Tibial nerve (tissue), 4 donors: ENCODE data around the gene LAP3. TPM values are rescaled to one million over a fixed set of nuclear protein-coding genes. Genes with fewer than 3 reads are reported as not detected.
A peak's percentile ranks its signal among the peaks of the same experiment; 100 is the strongest.
"Not testable (repeated sequence)": the region's sequence is repeated elsewhere in the genome, so short reads cannot be mapped to it uniquely, and the experiment has no call there.

ENCODE experiments used
- DNase-seq, 2 donors: peaks; one replicate each; pipeline ENCODE4 v3.0.0-alpha.2; 2019; ENCODE audit warnings: low spot score in 2 of 2
- H3K27ac ChIP-seq, 4 donors: fragments of 200-600 bp; sonication (generic) in 3 of 4; one replicate each; pipeline ENCODE4 v1.5.1; 2017 to 2019; ENCODE audit warnings: mild to moderate bottlenecking in 1 of 4
- H3K27me3 ChIP-seq, 2 donors: fragments of 200-600 bp; sonication (generic) in 1 of 2; one replicate each; pipeline versions ENCODE4 v1.5.1 to v1.6.0; 2017 to 2019
- H3K36me3 ChIP-seq, 3 donors: fragments of 200-600 bp; sonication (generic); one replicate each; pipeline ENCODE4 v1.5.1; 2018 to 2019
- H3K4me1 ChIP-seq, 4 donors: fragments of 200-600 bp; sonication (generic) in 3 of 4; one replicate each; pipeline ENCODE4 v1.5.1; 2017 to 2019
- H3K4me3 ChIP-seq, 4 donors: fragments of 200-600 bp; sonication (generic) in 3 of 4; one replicate each; pipeline ENCODE4 v1.5.1; 2017 to 2019; ENCODE audit warnings: mild to moderate bottlenecking in 1 of 4, moderate library complexity in 1 of 4
- H3K9me3 ChIP-seq, 4 donors: fragments of 200-600 bp; sonication (generic) in 3 of 4; one replicate each; pipeline ENCODE4 v1.5.1; 2017 to 2019
- EP300 ChIP-seq, 2 donors: sonication (generic); formaldehyde crosslinking; IDR thresholded peaks; one replicate each; pipeline ENCODE4 v1.6.1; 2017; ENCODE audit warnings: antibody characterized with exemption in 2 of 2, mild to moderate bottlenecking in 1 of 2
- POLR2A ChIP-seq, 2 donors: fragments of 450-650 bp; IDR thresholded peaks; one replicate each; pipeline ENCODE4 v1.6.1; 2017; ENCODE audit warnings: antibody characterized with exemption in 2 of 2, mild to moderate bottlenecking in 2 of 2, moderate library complexity in 2 of 2
- WGBS, 2 donors: methylation state at CpG; one replicate each; pipeline ENCODE4 v1.1.5; 2018; 5-methylcytosine and 5-hydroxymethylcytosine counted together
- total RNA-seq, 4 donors: library from RNA; depleted of rRNA; stranded (reverse); fragments of >200 nt; gene quantifications; one replicate each; pipeline ENCODE4 v1.1.0, GENCODE V29; 2016
- TF ChIP-seq, protein P1 (sequence below), 5 experiments: fragments of 200-600 bp in 3 of 5; fragments of 450-650 bp in 2 of 5; sonication (generic) in 3 of 5; IDR thresholded peaks; one replicate each; pipeline ENCODE4 v1.5.1; 2016 to 2019; ENCODE audit warnings: antibody characterized with exemption in 5 of 5, mild to moderate bottlenecking in 3 of 5, moderate library complexity in 2 of 5

Gene LAP3
- total RNA-seq, 4 donors from 2014 or later, result 63.2 to 110 (median 73.3) TPM

DNA sequence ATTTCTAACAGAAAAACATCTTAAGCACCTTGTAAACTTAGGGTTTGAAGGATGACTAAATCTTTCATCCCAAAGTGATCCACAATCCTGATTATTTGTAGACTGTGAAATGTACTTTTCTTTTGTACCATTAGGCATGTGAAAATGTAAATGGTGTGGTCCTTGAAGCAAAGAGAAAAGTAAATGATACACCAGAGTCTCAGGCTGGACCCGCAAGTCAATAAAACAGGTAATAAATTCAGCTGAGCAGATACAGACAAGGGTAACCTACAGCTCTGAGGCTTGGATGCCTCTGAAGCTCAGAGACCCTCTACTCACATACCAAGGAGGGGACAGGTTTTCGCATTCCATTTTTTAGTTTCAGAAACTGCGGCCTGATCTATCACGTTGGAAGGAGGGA, 2.8 kb upstream of the LAP3 start:
- Histone ChIP-seq H3K4me3 (no peak overlapping the region), H3K4me1 (peaks cover 3 to 20% (median 7%) of the 10 kb centered on the region in 4 donors), H3K9me3 (no peaks in the 10 kb centered on the region), H3K36me3 (no peaks in the 10 kb centered on the region), H3K27ac (no peak overlapping the region), H3K27me3 (no peaks in the 10 kb centered on the region)
- 88 to 89% methylated on average over 4 of the region's 4 CpGs for WGBS, 2 donors
- no peak for DNase-seq
- TF ChIP-seq, protein P1, sequence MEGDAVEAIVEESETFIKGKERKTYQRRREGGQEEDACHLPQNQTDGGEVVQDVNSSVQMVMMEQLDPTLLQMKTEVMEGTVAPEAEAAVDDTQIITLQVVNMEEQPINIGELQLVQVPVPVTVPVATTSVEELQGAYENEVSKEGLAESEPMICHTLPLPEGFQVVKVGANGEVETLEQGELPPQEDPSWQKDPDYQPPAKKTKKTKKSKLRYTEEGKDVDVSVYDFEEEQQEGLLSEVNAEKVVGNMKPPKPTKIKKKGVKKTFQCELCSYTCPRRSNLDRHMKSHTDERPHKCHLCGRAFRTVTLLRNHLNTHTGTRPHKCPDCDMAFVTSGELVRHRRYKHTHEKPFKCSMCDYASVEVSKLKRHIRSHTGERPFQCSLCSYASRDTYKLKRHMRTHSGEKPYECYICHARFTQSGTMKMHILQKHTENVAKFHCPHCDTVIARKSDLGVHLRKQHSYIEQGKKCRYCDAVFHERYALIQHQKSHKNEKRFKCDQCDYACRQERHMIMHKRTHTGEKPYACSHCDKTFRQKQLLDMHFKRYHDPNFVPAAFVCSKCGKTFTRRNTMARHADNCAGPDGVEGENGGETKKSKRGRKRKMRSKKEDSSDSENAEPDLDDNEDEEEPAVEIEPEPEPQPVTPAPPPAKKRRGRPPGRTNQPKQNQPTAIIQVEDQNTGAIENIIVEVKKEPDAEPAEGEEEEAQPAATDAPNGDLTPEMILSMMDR (IDR thresholded peaks at IDR 0.05), result no peak
- TF ChIP-seq POLR2A (IDR thresholded peaks at IDR 0.05) (no peak), EP300 (IDR thresholded peaks at IDR 0.05) (no peak)

DNA sequence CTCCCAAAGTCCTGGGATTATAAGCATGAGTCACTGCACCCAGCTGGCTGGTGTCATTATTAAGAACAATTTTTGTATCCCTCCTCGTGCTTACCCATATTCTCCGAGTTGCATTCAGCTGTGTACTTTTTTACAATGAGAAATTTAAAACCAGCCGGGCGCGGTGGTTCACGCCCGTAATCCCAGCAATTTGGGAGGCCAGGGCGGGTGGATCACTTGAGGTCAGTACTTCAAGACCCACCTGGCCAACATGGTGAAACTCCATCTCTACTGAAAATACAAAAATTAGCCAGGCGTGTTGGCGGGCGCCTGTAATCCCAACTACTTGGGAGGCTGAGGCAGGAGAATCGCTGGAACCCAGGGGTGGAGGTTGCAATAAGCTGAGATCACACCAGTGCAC, 1.8 kb upstream of the LAP3 start:
- WGBS, 2 donors, result 94 to 95% methylated on average over 12 of the region's 12 CpGs
- not testable (repeated sequence) for H3K4me3 ChIP-seq, H3K27me3 ChIP-seq, H3K9me3 ChIP-seq, H3K27ac ChIP-seq, DNase-seq, H3K36me3 ChIP-seq
- peaks cover 3 to 29% (median 7%) of the 10 kb centered on the region in 4 donors for H3K4me1 ChIP-seq

DNA sequence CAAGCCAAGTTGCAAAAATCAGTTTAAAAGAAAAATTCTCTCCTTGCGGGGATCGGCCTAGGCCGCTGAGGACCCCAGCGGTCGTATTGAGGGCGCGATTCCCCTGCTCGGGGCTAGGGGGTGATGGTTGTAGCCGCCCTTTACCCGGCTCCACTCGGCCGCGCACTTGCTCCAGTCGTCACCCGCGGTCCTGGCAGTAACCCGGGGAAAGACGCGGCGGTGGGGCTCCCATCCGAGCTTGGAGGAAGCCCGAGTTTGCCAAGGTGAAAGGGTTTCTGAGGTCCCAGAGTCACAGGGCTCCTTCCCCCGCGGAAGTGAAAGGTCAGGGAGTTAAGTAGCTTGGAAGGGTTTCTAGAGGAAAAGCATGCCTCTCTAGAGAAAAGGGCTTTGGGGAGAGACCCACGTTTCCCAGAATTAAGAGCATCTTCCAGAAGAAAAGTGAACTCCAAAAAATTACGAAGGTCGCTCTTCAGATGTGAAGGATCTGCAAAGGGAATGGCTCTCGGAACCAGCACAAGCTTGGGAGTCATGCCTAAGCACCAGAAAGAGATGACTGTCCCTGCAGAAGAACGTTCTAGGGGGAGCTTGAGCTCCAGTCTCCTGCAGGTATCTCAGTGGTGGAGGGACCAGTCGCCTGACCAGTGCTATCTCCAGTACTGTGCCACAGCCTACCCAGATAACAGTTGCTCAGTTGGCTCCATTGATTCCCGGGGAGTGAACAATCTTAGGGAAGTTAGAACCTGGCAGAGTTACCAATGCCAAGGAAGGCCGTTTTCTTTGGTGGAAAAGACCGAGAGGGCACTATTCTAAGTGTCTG, 875 bp downstream of the LAP3 start:
- DNase-seq, result peak in 1 of 2 donors; percentile 28
- H3K4me1 ChIP-seq, result peaks cover 3 to 47% (median 10%) of the 10 kb centered on the region in 4 donors
- WGBS, 2 donors, result 6 to 12% methylated on average over 15 to 32 of the region's 33 CpGs
- H3K36me3 ChIP-seq, result peaks cover 2 to 25% (median 4%) of the 10 kb centered on the region in 3 donors
- no peaks in the 10 kb centered on the region for H3K27me3 ChIP-seq
- H3K9me3 ChIP-seq, result no peaks in the 10 kb centered on the region
- TF ChIP-seq EP300 (IDR thresholded peaks at IDR 0.05), result no peak
- TF ChIP-seq, protein P1 (IDR thresholded peaks at IDR 0.05), result no peak
- TF ChIP-seq POLR2A (IDR thresholded peaks at IDR 0.05), result no peak
- peak overlapping the region; percentile 79 to 95 (median 92) for H3K27ac ChIP-seq
- H3K4me3 ChIP-seq, result peak overlapping the region; percentile 72 to 87 (median 80)

DNA sequence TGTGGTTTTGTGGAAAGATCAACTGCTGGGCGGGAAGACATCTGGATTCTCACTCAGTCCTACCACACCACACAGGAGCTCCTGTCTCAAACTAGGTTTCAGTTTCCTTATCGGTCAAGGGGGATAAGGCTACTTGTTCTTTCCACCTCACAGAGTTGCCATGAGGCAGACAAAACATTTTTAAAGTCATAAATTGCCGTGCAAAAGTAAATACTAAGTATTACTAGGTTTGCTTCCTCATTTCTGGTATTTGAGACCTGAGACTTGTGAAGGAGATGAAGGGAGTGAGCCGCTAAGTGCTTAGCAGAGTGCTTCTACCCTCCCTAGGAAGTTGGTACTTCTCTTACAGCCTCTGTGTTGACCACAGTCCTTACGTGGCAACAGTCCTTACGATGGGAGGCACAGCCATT, 1.5 kb downstream of the LAP3 start:
- DNase-seq, result peak in 1 of 2 donors; percentile 8
- Histone ChIP-seq H3K27me3 (no peaks in the 10 kb centered on the region), H3K36me3 (peaks cover 2 to 31% (median 7%) of the 10 kb centered on the region in 3 donors), H3K4me1 (peaks cover 3 to 47% (median 10%) of the 10 kb centered on the region in 4 donors), H3K4me3 (peak overlapping the region; percentile 72 to 87 (median 80)), H3K9me3 (no peaks in the 10 kb centered on the region), H3K27ac (peak overlapping the region; percentile 79 to 95 (median 92))
- TF ChIP-seq EP300 (IDR thresholded peaks at IDR 0.05) (no peak), POLR2A (IDR thresholded peaks at IDR 0.05) (no peak)
- TF ChIP-seq, protein P1 (IDR thresholded peaks at IDR 0.05), result no peak
- WGBS, 2 donors, result 54% methylated on average over 6 of the region's 6 CpGs

DNA sequence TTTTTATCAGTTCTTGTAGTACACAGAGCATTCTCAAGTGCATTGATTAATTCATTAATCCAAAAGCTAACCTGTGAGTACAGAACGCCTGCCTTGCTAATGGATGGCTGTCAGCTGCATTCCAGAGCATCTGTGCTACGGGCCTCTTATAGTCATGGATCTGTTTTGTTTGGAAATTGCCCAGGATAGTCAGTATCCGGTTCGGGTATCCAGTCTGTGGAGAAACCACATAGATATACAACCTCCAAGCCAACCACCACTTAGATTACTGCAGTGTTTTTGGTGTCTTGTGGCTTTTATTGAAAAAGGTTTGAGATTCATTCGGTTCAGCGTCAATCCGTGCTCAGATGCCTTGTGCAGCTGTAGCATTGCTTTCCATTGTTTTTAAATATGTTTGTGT, 4.0 kb downstream of the LAP3 start:
- 72 to 74% methylated on average over 7 of the region's 7 CpGs for WGBS, 2 donors
- no peak overlapping the region for H3K4me3 ChIP-seq
- H3K4me1 ChIP-seq, result peaks cover 3 to 47% (median 10%) of the 10 kb centered on the region in 4 donors
- no peak for DNase-seq
- H3K27ac ChIP-seq, result peak overlapping the region in 2 of 4 donors; percentile 21 to 95
- H3K9me3 ChIP-seq, result no peaks in the 10 kb centered on the region
- TF ChIP-seq, protein P1 (IDR thresholded peaks at IDR 0.05), result no peak
- TF ChIP-seq EP300 (IDR thresholded peaks at IDR 0.05) (no peak), POLR2A (IDR thresholded peaks at IDR 0.05) (no peak)
- H3K27me3 ChIP-seq, result no peaks in the 10 kb centered on the region
- peaks cover 2 to 56% (median 12%) of the 10 kb centered on the region in 3 donors for H3K36me3 ChIP-seq
